HepG2 (cell line): Measurements from ENCODE around the gene ZBTB47. TPM values are rescaled to one million over a fixed set of nuclear protein-coding genes. Genes with fewer than 3 reads are reported as not detected.

Source experiments
- BRD4 ChIP-seq: sonication (generic); formaldehyde crosslinking; IDR thresholded peaks from 2 replicates; pipeline ENCODE4 v1.4.0; 2020; ENCODE audit warnings: missing genetic modification reagents
- E2F1 ChIP-seq: sonication (generic); formaldehyde crosslinking; IDR thresholded peaks from 2 replicates; pipeline ENCODE4 v1.5.0; 2020; ENCODE audit warnings: missing genetic modification reagents
- ETS1 ChIP-seq: sonication (generic); formaldehyde crosslinking; IDR thresholded peaks from 2 replicates; pipeline ENCODE4 v1.4.0; 2020; ENCODE audit warnings: missing genetic modification reagents
- FOSL2 ChIP-seq: sonication (generic); formaldehyde crosslinking; IDR thresholded peaks from 2 replicates; pipeline ENCODE4 v1.4.0; 2020; ENCODE audit warnings: missing genetic modification reagents
- KLF6 ChIP-seq: IDR thresholded peaks from 2 replicates; pipeline ENCODE4 v1.8.0; 2016; ENCODE audit warnings: missing biosample characterization, missing genetic modification reagents
- MAZ ChIP-seq, 2 experiments: sonication (generic) in 1 of 2; formaldehyde crosslinking in 1 of 2; IDR thresholded peaks; 2 replicates each; pipeline versions ENCODE4 v1.5.0 to v1.6.1; 2012 to 2020; ENCODE audit warnings: low read depth in 2 of 2, mild to moderate bottlenecking in 2 of 2, borderline replicate concordance in 1 of 2, improper control_type of control experiment in 1 of 2, low read length in 1 of 2, missing genetic modification reagents in 1 of 2, moderate library complexity in 1 of 2
- MEIS2 ChIP-seq: sonication (generic); formaldehyde crosslinking; IDR thresholded peaks from 2 replicates; pipeline ENCODE4 v1.9.0; 2021; ENCODE audit warnings: mild to moderate bottlenecking, missing genetic modification reagents
- NAIF1 ChIP-seq: sonication (generic); formaldehyde crosslinking; IDR thresholded peaks from 2 replicates; pipeline ENCODE4 v1.5.0; 2020; ENCODE audit warnings: mild to moderate bottlenecking, missing genetic modification reagents, borderline replicate concordance
- SMAD1 ChIP-seq: sonication (generic); formaldehyde crosslinking; IDR thresholded peaks from 2 replicates; pipeline ENCODE4 v1.4.0; 2020; ENCODE audit warnings: missing genetic modification reagents, low read depth, mild to moderate bottlenecking, borderline replicate concordance
- STAG1 ChIP-seq: sonication (generic); formaldehyde crosslinking; IDR thresholded peaks from 2 replicates; pipeline ENCODE4 v1.4.0; 2020; ENCODE audit warnings: missing genetic modification reagents
- STAT6 ChIP-seq: sonication (generic); formaldehyde crosslinking; IDR thresholded peaks from 2 replicates; pipeline ENCODE4 v1.4.0; 2020; ENCODE audit warnings: missing genetic modification reagents, mild to moderate bottlenecking, borderline replicate concordance
- TCF7 ChIP-seq: sonication (generic); IDR thresholded peaks from 2 replicates; pipeline ENCODE4 v1.6.1; 2016; ENCODE audit warnings: antibody characterized with exemption, low read depth
- U2AF1 ChIP-seq: fragments of 200-400 bp; formaldehyde crosslinking; optimal IDR thresholded peaks from 2 replicates; pipeline ENCODE3; 2017; ENCODE audit warnings: mild to moderate bottlenecking, low read depth, low read length
- ZFP36 ChIP-seq: fragments of 150-350 bp; IDR thresholded peaks from 2 replicates; pipeline ENCODE4 v1.6.1; 2018; ENCODE audit warnings: borderline replicate concordance, low read length, low read depth; ENCODE audit not compliant: partially characterized antibody
- ZNF136 ChIP-seq: sonication (generic); formaldehyde crosslinking; IDR thresholded peaks from 2 replicates; pipeline ENCODE4 v1.8.1; 2022; ENCODE audit warnings: low read depth, mild to moderate bottlenecking, moderate library complexity, missing genetic modification reagents
- ZNF333 ChIP-seq: sonication (generic); formaldehyde crosslinking; IDR thresholded peaks from 2 replicates; pipeline ENCODE4 v1.4.0; 2020; ENCODE audit warnings: mild to moderate bottlenecking, missing genetic modification reagents, borderline replicate concordance
- ZNF430 ChIP-seq: sonication (generic); formaldehyde crosslinking; IDR thresholded peaks from 2 replicates; pipeline ENCODE4 v1.9.0; 2021; ENCODE audit warnings: mild to moderate bottlenecking, missing genetic modification reagents
- ZNF567 ChIP-seq: sonication (generic); formaldehyde crosslinking; IDR thresholded peaks from 2 replicates; pipeline ENCODE4 v1.8.1; 2023; ENCODE audit warnings: mild to moderate bottlenecking, missing genetic modification reagents, borderline replicate concordance
- ZNF607 ChIP-seq: sonication (generic); formaldehyde crosslinking; IDR thresholded peaks from 2 replicates; pipeline ENCODE4 v1.5.1; 2020; ENCODE audit warnings: missing genetic modification reagents, mild to moderate bottlenecking, borderline replicate concordance
- ZNF678 ChIP-seq: sonication (generic); formaldehyde crosslinking; IDR thresholded peaks from 2 replicates; pipeline ENCODE4 v1.4.0; 2020; ENCODE audit warnings: mild to moderate bottlenecking, missing genetic modification reagents
- ZSCAN9 ChIP-seq: IDR thresholded peaks from 2 replicates; pipeline ENCODE4 v1.6.1; 2016; ENCODE audit warnings: borderline replicate concordance
- ZXDC ChIP-seq: sonication (generic); formaldehyde crosslinking; IDR thresholded peaks from 2 replicates; pipeline ENCODE4 v1.5.0; 2020; ENCODE audit warnings: mild to moderate bottlenecking, missing genetic modification reagents
- polyA plus RNA-seq, 8 experiments: library from polyadenylated mRNA; depleted of rRNA in 3 of 8; stranded (reverse) in 7 of 8; unstranded in 1 of 8; fragments of >200 nt; fragmentation: Illumina TruSeq in 4 of 8; extraction: Trizol in 4 of 8; gene quantifications; 2 replicates each; pipeline versions ENCODE4 v1.2.1 to v1.2.3, GENCODE V29; 2011 to 2016; ENCODE audit warnings: low read depth in 4 of 8, missing spikeins in 1 of 8, mixed read lengths in 1 of 8; ENCODE audit not compliant: insufficient read depth in 1 of 8
- total RNA-seq, 5 experiments: library from RNA; depleted of rRNA; stranded (reverse); fragments of >200 nt; fragmentation: Illumina TruSeq; extraction: Trizol; gene quantifications; 2 replicates each; pipeline ENCODE4 v1.2.3, GENCODE V29; 2016; ENCODE audit warnings: low read depth in 1 of 5

The ZBTB47 gene
- total and polyA plus RNA-seq, 2 of the 13 experiments (the other 11 are each of a cell fraction or from before 2014, with no cell fraction given) = 1.5 to 3.1 TPM

- no peak for TF ChIP-seq U2AF1
- TF ChIP-seq MAZ (IDR thresholded peaks at IDR 0.05; ENCODE audit: borderline replicate concordance, low read depth, low read length) = peak; percentile 54; the same call in 1 of the 2 replicates
- peak; percentile 76 for TF ChIP-seq MAZ (CRISPR knock-in tag; IDR thresholded peaks at IDR 0.05; ENCODE audit: low read depth)
- no peak for TF ChIP-seq TCF7
- no peak for TF ChIP-seq STAT6 (CRISPR knock-in tag)
- TF ChIP-seq NAIF1 (CRISPR knock-in tag) = peak; percentile 51; the same call in 1 of the 2 replicates
- TF ChIP-seq ZNF678 (CRISPR knock-in tag) = no peak
- peak; percentile 86 for TF ChIP-seq MEIS2 (CRISPR knock-in tag)
- peak; percentile 99 for TF ChIP-seq ZSCAN9
- TF ChIP-seq FOSL2 = peak; percentile 55; the same call in 1 of the 2 replicates
- no peak for TF ChIP-seq ZFP36
- no peak for TF ChIP-seq ZNF136
- TF ChIP-seq ETS1 (CRISPR knock-in tag) = peak; percentile 89
- peak; percentile 71; the same call in 1 of the 2 replicates for TF ChIP-seq ZXDC
- TF ChIP-seq BRD4 (CRISPR knock-in tag) = no peak
- no peak for TF ChIP-seq ZNF567 (CRISPR knock-in tag)
- TF ChIP-seq STAG1 = peak; percentile 14; the same call in 1 of the 2 replicates
- TF ChIP-seq SMAD1 (CRISPR knock-in tag) = no peak
- peak; percentile 67 for TF ChIP-seq ZNF607 (CRISPR knock-in tag)
- peak; percentile 57; the same call in 1 of the 2 replicates for TF ChIP-seq ZNF333 (CRISPR knock-in tag)
- peak; percentile 84 for TF ChIP-seq ZNF430 (CRISPR knock-in tag)
- TF ChIP-seq KLF6 (CRISPR knock-in tag) = peak; percentile 96
- peak; percentile 71; the same call in 1 of the 2 replicates for TF ChIP-seq E2F1 (CRISPR knock-in tag)
Observed at GRCh38 chr3:42701371-42702065, 48.0 kb downstream of the ZBTB47 start (continued).
